Suprapubic skin (tissue), 4 donors: Measurements from ENCODE around the gene HSPA6.
"Not testable (repeated sequence)": the region's sequence is repeated elsewhere in the genome, so short reads cannot be mapped to it uniquely, and the experiment has no call there.

Source experiments
- CTCF ChIP-seq, 2 donors: fragments of 200-600 bp in 1 of 2; fragments of 450-650 bp in 1 of 2; sonication (generic) in 1 of 2; IDR thresholded peaks; one replicate each; pipeline ENCODE4 v1.5.1; 2016 to 2019; ENCODE audit warnings: antibody characterized with exemption in 2 of 2, mild to moderate bottlenecking in 1 of 2, moderate library complexity in 1 of 2
- EP300 ChIP-seq: sonication (generic); formaldehyde crosslinking; IDR thresholded peaks from one replicate; pipeline ENCODE4 v1.6.1; 2017; ENCODE audit warnings: antibody characterized with exemption
- POLR2A ChIP-seq, 2 donors: fragments of 450-650 bp; IDR thresholded peaks; one replicate each; pipeline ENCODE4 v1.6.1; 2017; ENCODE audit warnings: antibody characterized with exemption in 2 of 2, mild to moderate bottlenecking in 2 of 2, moderate library complexity in 2 of 2
- POLR2AphosphoS5 ChIP-seq, 3 donors: sonication (generic); formaldehyde crosslinking; IDR thresholded peaks; one replicate each; pipeline ENCODE4 v1.6.1; 2017; ENCODE audit warnings: antibody characterized with exemption in 3 of 3

DNA sequence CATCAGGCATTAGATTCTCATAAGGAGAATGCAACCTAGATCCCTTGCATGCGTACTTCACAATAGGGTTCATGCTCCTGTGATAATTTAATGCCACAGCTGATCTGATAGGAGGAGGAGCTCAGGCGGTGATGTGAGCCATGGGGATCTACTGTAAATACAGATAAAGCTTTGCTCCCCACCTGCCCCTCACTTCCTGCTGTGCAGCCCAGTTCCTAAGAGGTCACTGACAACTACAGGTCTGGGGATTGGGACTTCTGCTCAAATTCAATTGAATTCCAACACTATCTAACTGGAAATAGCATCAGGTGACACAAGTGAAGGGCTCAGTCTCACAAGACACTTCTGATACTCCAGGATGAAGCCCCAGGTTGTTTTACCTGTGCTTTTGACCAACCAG, 32.6 kb downstream of the HSPA6 start:
- not testable (repeated sequence) for TF ChIP-seq CTCF (IDR thresholded peaks at IDR 0.05); POLR2AphosphoS5 (IDR thresholded peaks at IDR 0.05); EP300; POLR2A (IDR thresholded peaks at IDR 0.05)
